Adrenal gland (tissue), 12 donors: ENCODE results near the gene SRPK2. TPM values are rescaled to one million over a fixed set of nuclear protein-coding genes. Genes with fewer than 3 reads are reported as not detected.

Experiments
- DNase-seq, 7 donors: peaks; one replicate each; pipeline ENCODE4 v3.0.0-alpha.2; 2019 to 2020
- H3K27ac ChIP-seq, 5 donors: fragments of 200-600 bp; sonication (generic) in 4 of 5; 1 replicate in 3 of 5; 2 replicates in 2 of 5; pipeline versions ENCODE4 v1.5.1 to v1.8.0; 2016 to 2020; ENCODE audit warnings: mild to moderate bottlenecking in 1 of 5
- H3K27me3 ChIP-seq: fragments of 200-600 bp; 2 replicates; pipeline ENCODE4 v1.8.0; 2021
- H3K36me3 ChIP-seq, 2 donors: fragments of 200-600 bp; replicated peaks in 1 of 2; 1 replicate in 1 of 2; 2 replicates in 1 of 2; pipeline versions ENCODE4 v1.5.1 to v1.8.0; 2018 to 2022
- H3K4me1 ChIP-seq, 2 donors: fragments of 200-600 bp; replicated peaks in 1 of 2; 1 replicate in 1 of 2; 2 replicates in 1 of 2; pipeline versions ENCODE4 v1.5.1 to v1.8.0; 2018 to 2021
- H3K4me3 ChIP-seq, 4 donors: fragments of 200-600 bp; sonication (generic) in 3 of 4; one replicate each; pipeline ENCODE4 v1.5.1; 2016 to 2018
- H3K9me3 ChIP-seq, 3 donors: fragments of 200-600 bp; sonication (generic) in 1 of 3; replicated peaks in 1 of 3; 1 replicate in 2 of 3; 2 replicates in 1 of 3; pipeline versions ENCODE4 v1.5.1 to v1.8.0; 2016 to 2021
- CTCF ChIP-seq, 6 experiments: fragments of 450-650 bp in 4 of 6; fragments of 200-600 bp in 2 of 6; sonication (generic) in 1 of 6; IDR thresholded peaks; 1 replicate in 5 of 6; 2 replicates in 1 of 6; pipeline versions ENCODE4 v1.5.1 to v1.8.0; 2016 to 2021; ENCODE audit warnings: antibody characterized with exemption in 6 of 6, mild to moderate bottlenecking in 2 of 6, moderate library complexity in 1 of 6
- POLR2A ChIP-seq, 2 donors: fragments of 450-650 bp; IDR thresholded peaks; one replicate each; pipeline ENCODE4 v1.6.1; 2017; ENCODE audit warnings: antibody characterized with exemption in 2 of 2, mild to moderate bottlenecking in 2 of 2, moderate library complexity in 1 of 2
- WGBS, 4 donors: extraction: QIAGEN DNeasy Blood & Tissue Kit in 2 of 4; methylation state at CpG; one replicate each; pipeline versions ENCODE4 v1.1.5 to v1.1.7; 2013 to 2017; 5-methylcytosine and 5-hydroxymethylcytosine counted together
- intact Hi-C, 2 donors: fragments of 100-400 bp; cut with DNase I; formaldehyde crosslinking; loops; one replicate each; pipeline versions ENCODE4 v1.14.1 to v1.15.0; 2022 to 2023
- polyA plus RNA-seq, 3 donors: library from polyadenylated mRNA; stranded (reverse); fragments of 200-250 nt in 2 of 3; fragments of 350-450 nt in 1 of 3; fragmentation: Illumina TruSeq in 1 of 3; extraction: RNeasy Lipid Tissue Mini Kit (QIAGEN cat#74804) in 1 of 3; gene quantifications; one replicate each; pipeline ENCODE4 v1.2.3, GENCODE V29; 2013 to 2014
- total RNA-seq, 9 donors: library from RNA; depleted of rRNA in 4 of 9; stranded (reverse); fragments of >200 nt in 4 of 9; fragments of 120-200 nt in 1 of 9; fragmentation: NEBNext Ultra II Directional in 1 of 9; extraction: Animal tissue kit (Norgen Biotek cat#: 25700) in 1 of 9; gene quantifications; one replicate each; pipeline versions ENCODE4 v1.1.0 to v1.2.4, GENCODE V29; 2013 to 2023
- donor health status: healthy with polysubstance abuse.
- donor health status: Bipolar disorder and iron deficiency.
- donor health status: DM: yes; HTN: yes; CAD: no.
- donor health status: DM: no; HTN: no; CAD: no.
- donor health status: DM: no; HTN: no; CAD: no.
- donor health status: DM: yes; HTN: yes; CAD: no.

SRPK2 gene
- total and polyA plus RNA-seq, 12 donors: 7.3 to 64.7 (median 36.6) TPM

DNA sequence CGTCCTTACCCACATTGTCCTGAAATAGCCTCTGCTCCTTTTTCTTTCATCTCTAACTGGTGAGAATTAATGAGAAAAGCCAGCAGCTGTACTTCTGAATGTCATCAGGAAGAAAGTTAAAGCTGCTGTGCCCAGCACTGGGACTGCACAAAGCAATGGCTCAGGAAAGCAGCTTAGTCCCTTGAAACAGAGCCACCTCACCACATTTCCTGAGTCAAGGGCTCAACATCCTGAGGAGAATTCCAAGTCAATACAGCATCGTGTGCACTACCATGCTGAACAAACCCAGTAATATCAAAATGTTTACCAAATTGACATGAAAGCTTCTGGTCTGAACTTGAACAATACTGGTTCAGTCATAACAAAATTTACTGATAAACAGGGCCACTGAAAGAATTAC is 234.6 kb downstream of the SRPK2 start:
- Histone ChIP-seq H3K27ac (no peak overlapping the region), H3K4me3 (no peak overlapping the region), H3K36me3 (no peaks in the 10 kb centered on the region), H3K4me1 (peaks cover 0 to 8% of the 10 kb centered on the region in 2 donors), H3K9me3 (no peaks in the 10 kb centered on the region), H3K27me3 (no peaks in the 10 kb centered on the region)
- no peak for DNase-seq
- intact Hi-C loops: no loop called here
- TF ChIP-seq CTCF (IDR thresholded peaks at IDR 0.05) (no peak), POLR2A (IDR thresholded peaks at IDR 0.05) (no peak)
- 71 to 90% (median 82%) methylated on average over 2 of the region's 2 CpGs for WGBS, 4 donors

DNA sequence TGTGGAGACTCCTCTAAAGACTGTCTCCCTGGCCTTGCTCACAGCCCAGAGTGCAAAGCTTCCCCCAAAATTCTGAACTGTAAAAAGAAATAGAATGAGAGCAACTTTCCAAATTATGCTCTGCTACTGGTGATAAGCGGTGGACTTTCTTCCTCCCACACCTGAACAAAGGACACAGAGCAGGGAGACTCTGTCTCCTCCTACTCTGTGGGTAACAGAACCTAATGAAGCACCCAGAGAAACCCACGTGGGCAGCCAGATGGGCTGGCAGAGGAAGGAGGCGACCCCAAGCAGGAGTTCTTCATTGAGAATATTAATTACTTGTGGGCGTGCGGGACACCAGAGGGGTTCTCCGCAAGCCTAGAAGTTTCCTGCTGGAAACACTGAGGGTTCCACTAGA is 235.2 kb downstream of the SRPK2 start:
- DNase-seq: no peak
- TF ChIP-seq POLR2A (IDR thresholded peaks at IDR 0.05): no peak
- no peak for TF ChIP-seq CTCF (IDR thresholded peaks at IDR 0.05)
- Histone ChIP-seq H3K4me3 (no peak overlapping the region), H3K27ac (no peak overlapping the region), H3K27me3 (no peaks in the 10 kb centered on the region), H3K36me3 (no peaks in the 10 kb centered on the region), H3K4me1 (peaks cover 0 to 8% of the 10 kb centered on the region in 2 donors), H3K9me3 (no peaks in the 10 kb centered on the region)
- intact Hi-C loops: no loop called here
- WGBS, 4 donors: 89 to 93% (median 92%) methylated on average over 6 of the region's 6 CpGs

DNA sequence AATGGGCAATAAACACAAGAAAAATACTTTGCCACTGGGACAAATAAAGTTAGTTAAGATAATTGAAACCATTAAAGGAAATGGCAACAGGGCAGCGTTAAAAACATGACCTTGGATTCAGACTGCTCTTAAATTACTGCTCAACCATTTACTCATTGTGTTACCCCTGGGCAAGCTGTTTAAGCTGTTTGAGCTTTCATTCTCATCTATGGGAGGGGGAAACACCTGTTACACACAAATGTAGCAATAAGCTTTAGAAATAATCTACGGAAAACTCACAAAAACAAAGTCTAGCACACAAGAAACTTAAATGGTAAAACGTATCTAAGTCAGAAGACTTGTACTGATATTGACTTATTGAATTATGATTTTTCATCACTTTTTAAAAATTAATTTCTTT is 237.6 kb downstream of the SRPK2 start:
- Histone ChIP-seq H3K4me3 (no peak overlapping the region), H3K4me1 (peaks cover 0 to 11% of the 10 kb centered on the region in 2 donors), H3K27ac (no peak overlapping the region), H3K27me3 (no peaks in the 10 kb centered on the region), H3K9me3 (no peaks in the 10 kb centered on the region), H3K36me3 (no peaks in the 10 kb centered on the region)
- intact Hi-C loops: no loop called here
- DNase-seq: no peak
- no peak for TF ChIP-seq POLR2A (IDR thresholded peaks at IDR 0.05)
- no peak for TF ChIP-seq CTCF (IDR thresholded peaks at IDR 0.05)
- WGBS, 4 donors: 82 to 85% (median 85%) methylated on average over 3 of the region's 3 CpGs

- Histone ChIP-seq H3K27ac (no peak overlapping the region), H3K4me3 (no peak overlapping the region), H3K9me3 (no peaks in the 10 kb centered on the region), H3K27me3 (no peaks in the 10 kb centered on the region), H3K4me1 (peaks cover 0 to 11% of the 10 kb centered on the region in 2 donors), H3K36me3 (no peaks in the 10 kb centered on the region)
- intact Hi-C loops: no loop called here
- TF ChIP-seq POLR2A (IDR thresholded peaks at IDR 0.05) (no peak), CTCF (IDR thresholded peaks at IDR 0.05) (no peak)
- WGBS, 4 donors: 57 to 70% (median 62%) methylated on average over 3 of the region's 3 CpGs
- DNase-seq: no peak
Observed at GRCh38 chr7:105149827-105150226, 238.9 kb downstream of the SRPK2 start.
